Stomach (tissue), 4 donors: ENCODE results near the gene CAPN3.

Experiments
- CTCF ChIP-seq, 7 experiments: fragments of 450-650 bp in 4 of 7; fragments of 200-600 bp in 3 of 7; sonication (generic) in 3 of 7; IDR thresholded peaks; one replicate each; pipeline ENCODE4 v1.5.1; 2016 to 2019; ENCODE audit warnings: antibody characterized with exemption in 7 of 7, control low read depth in 2 of 7, mild to moderate bottlenecking in 1 of 7
- POLR2A ChIP-seq, 4 donors: fragments of 450-650 bp; IDR thresholded peaks; one replicate each; pipeline ENCODE4 v1.6.1; 2016; ENCODE audit warnings: antibody characterized with exemption in 4 of 4, control low read depth in 2 of 4, mild to moderate bottlenecking in 1 of 4, moderate library complexity in 1 of 4
- POLR2AphosphoS5 ChIP-seq, 3 donors: sonication (generic); formaldehyde crosslinking; IDR thresholded peaks; one replicate each; pipeline ENCODE4 v1.6.1; 2016; ENCODE audit warnings: antibody characterized with exemption in 3 of 3

- TF ChIP-seq CTCF (IDR thresholded peaks at IDR 0.05) (no peak), POLR2A (IDR thresholded peaks at IDR 0.05) (no peak), POLR2AphosphoS5 (IDR thresholded peaks at IDR 0.05) (no peak)
Observed at GRCh38 chr15:42353061-42353460, 6.2 kb upstream of the CAPN3 start.
